ENCODE results near the gene PSMB3.

Gene PSMB3

DNA sequence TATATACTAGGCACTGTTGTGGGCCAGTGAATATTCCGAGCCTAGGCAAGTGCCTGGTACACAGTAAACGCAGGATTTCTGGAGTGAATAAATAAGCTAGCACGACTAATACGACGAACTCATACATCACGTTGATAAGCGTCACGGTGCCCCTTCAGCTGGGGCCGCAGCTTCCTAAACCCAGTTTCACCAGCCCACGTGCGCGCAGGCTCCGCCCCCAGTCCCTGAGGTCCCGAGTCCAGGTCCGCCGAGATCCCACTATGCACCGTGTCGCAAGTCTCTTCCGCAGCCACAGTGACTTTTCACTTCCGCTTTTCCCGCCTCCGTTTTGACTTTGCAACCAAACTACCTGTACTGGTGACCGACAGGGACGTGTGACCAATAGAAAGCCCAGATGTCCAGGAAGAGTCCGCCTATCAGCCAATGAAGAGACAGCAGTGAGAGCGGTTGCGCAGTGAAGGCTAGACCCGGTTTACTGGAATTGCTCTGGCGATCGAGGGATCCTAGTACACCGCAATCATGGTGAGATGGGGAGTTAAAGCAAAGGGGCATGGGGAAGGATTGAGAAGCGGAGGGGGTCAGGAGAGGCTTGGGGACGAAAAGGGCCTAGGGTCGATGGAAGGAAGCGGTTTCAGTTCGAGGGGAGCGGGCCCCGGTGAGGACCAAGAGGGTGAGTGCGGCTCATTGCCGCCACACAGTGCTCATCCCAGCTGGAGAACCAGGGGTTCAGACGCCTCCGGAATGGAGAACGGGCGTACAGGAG, at the start of gene PSMB3:
Gene PSMB3, plus strand, starts transcription at position 434 of the 763 bp plus-strand sequence. Its CDS starts 86 bp downstream, at position 520.
- DNase-seq: peak; percentile 100

DNA sequence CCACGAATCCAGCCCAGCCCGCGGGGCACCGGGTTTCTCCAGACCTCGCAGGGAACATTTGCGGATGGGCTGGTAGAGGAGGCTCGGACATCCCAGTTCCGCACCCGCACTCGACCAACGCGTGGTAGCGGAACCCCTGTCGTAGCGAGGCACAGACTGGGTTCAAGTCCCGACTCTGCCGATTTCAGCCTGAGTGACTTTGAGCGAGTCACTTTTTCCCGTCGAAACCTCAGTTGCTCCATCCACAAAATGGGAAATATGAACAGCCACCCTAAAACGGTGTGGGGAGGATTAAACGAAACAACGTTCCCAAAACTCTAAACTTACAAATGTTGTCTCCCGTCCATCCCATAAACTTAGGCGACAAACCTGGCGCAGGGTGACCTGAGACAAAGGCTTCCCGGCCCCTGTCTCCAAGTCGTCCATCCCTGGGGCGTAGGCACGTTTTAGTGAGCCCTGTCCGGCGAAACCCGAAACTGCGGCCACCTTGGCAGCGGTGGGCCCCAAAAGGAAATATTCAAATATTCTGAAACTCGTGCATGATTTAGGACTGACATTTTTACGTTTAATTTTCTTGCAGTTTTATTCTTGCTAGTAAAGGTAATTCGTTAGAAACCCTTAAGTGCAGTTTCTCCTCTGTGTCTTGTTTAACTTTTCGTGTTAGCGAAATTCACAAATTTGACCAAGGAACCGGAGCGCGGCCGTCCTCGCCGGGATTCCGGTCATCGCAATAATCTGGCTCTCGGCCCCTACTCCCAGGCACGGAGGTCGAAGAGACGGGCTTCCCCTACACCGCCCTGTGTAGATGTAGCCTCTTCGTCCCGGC, 49.4 kb upstream of the PSMB3 start:
- peak; percentile 43 for DNase-seq

DNA sequence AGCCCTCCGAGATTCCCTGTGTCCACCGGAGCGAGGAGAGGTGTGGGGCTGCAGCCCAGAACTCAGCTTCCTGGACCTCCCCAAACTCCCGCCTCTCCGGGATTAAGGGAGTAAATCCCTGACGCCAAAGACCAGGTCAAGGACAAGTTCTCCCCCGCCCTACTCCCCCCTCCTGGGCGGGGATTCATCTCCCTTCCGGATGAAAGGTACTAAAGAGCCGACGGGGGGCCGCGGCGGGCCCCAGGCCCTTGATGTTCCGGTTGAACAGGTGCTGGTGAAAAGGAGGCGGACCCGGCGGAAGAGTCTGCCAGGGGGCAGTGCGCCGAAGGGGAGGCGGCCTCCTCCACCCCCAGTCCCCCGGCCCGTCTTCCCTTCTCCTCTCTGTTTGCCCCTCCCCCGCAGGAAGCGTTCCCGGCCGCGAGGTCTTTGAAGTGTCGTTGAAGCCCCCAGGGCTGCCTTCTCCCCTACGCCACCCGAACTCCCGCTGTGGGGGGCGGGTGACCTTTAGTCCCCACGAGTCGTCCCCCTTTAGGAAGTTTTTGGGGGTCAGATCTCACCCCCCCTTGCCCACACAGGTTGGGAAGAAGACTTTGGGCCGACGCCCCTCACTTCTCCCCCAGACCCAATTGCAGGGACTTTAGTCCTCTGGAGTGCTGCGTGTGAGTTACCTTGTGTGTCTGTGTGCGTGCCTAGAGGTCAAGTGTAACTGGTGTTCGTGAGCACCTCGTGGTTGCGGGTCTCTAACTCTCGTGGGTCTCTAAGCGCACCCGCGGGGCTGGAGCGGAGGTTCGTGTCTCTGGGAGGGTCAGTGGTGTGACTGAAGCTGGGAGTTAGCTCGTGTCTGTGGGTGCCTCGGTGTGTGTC, 48.6 kb upstream of the PSMB3 start:
- DNase-seq: peak; percentile 29

DNA sequence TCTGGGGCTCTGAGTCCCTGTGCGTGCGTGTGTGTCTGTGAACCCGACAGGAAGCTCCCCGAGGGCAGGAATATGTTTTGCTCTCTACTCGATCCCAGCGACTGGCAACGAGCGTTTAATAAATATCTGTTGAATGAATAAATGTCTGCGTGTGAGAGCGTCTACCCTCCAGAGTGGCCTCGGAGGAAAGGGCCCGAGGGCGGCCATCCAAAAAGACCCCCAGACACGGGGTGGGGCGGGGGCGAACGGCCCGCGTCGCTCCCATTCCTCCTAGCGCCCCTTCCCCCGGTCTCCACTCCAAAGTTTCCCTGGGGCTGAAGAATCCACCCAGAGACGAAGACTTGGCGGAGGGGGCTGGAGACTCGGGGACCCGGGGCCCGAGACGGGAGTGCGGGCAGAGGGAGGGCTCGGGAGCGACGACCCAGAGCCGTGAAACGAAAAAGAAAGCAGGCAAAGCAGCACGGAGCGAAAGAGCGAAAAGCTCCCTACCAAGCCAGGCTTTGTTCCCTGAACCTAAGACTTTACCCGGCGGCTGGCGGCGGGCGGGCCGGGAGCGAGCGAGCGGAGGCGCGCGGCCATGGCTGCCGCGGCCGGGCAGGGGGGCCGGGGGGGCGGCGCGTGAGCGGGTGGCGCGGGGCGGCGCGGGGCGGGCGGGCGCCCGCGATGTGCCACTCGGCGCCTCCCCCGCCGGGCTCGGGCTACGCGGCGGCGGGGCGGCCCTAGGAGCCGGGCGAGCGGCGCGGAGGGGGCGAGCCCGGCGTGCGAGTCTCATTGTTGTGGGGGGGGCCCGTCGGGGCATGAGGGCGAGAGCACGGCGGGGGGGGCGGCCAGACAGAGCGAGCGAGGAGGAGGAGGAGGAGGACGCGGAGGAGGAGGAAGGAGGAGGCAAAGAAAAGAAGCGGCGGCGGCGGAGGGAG, 47.7 kb upstream of the PSMB3 start, which contains the start of gene MLLT6:
Gene MLLT6, plus strand, starts transcription at position 668 of the 917 bp plus-strand sequence. CDS start 360 bp downstream, outside the sequence.
- peak; percentile 49 for DNase-seq

DNA sequence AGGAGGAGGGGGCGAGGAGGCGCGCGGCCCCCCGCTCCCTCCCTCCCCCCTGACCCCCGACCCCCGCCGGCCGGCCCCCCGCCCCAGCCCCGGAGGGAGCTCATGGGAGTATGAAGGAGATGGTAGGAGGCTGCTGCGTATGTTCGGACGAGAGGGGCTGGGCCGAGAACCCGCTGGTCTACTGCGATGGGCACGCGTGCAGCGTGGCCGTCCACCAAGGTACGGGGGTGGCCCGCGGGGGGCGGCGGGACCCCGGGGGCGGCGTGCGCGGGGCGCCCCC, 47.1 kb upstream of the PSMB3 start:
- DNase-seq: no peak

DNA sequence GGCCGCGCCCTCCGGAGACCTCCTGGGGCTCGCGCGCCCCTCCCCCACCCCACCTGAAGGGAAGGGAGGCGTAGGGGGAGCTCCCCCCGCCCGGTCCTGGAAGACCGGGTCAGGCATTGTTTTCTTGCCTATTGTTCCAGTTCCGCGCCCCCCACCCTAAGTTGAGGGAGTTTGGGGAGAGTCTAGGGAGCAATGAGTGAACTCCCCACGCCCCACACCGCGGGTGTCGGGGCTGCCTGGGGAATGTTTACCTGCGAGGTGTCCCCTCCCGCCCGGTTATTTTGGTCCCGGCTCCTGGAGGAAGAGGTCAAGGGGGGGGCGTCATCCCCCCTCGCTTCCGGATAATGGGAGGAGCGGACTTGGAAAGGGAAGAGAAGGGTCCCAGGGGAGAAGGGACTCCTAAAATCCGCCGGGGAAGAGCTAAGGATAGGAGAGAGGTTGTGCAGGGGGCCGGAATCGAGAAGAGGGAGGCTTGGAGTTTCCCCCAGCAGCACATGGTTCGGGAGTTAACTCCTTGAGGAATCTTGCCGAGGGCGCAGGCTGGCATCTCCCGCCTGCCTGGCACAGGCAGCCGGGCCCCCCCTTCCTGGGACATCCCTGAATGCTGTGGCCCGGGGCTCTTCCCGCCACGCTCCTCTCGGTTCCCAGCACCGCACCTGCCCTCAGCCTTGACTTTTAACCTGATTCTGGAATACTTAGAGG, 46.6 kb upstream of the PSMB3 start:
- DNase-seq: no peak

DNA sequence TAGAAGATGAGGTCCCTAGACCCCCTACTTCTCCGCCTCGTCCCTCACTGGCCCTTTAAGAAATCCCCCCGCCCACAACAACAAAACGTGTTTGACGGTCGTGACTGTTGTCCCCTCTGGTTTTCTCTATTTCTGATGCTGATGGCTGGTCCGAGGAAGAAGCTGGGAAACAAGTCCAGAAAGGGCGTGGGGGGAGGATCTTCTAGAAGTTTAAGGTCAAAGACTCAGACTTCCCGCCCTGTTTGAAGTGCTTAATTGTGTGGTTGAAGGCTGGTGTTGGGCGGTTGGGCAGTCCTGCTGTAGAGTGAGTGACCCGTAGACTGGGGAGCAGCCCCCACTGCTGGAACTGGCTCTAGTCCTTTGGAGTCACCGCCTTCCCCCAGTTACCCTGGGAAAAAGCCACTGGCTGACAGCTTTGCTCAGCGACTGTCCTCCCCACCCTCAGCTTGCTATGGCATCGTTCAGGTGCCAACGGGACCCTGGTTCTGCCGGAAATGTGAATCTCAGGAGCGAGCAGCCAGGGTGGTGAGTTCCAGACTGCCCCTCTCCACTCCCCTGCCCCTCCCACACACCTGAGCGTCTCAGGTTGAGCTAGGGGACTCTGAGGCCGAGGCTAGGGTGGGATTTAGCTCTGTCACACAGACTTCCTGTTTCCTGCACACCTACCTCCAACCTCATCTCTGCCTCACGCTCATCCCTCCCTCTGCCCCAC, 45.9 kb upstream of the PSMB3 start:
- DNase-seq: no peak

DNA sequence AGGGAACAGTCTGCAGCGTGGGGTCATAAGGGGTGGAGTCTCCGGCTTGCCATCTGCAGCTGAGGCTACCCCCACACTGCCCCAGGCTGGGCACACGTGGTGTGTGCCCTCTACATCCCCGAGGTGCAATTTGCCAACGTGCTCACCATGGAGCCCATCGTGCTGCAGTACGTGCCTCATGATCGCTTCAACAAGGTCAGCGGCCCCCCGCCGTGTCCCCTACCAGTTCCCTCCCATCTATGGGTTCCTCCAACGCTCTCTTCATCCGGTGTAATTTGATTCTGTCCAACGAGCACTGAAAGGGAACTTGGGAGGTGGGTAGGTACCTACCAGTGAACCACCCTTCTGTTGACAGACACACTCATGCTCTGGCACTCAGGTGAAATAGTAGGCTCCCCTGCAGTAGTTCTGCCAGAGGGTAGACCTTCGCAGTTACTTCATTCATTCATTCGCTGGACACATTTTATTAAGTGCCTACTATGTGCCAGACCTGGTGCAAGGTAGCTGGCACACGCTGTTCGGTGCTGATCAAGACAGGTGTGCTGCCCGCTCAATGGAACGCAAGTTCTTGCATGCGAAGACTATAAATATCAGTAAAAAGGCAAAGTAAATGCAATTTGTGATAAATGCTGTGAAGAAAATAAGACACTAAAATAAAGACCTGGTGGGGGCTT, 44.7 kb upstream of the PSMB3 start:
- DNase-seq: no peak

DNA sequence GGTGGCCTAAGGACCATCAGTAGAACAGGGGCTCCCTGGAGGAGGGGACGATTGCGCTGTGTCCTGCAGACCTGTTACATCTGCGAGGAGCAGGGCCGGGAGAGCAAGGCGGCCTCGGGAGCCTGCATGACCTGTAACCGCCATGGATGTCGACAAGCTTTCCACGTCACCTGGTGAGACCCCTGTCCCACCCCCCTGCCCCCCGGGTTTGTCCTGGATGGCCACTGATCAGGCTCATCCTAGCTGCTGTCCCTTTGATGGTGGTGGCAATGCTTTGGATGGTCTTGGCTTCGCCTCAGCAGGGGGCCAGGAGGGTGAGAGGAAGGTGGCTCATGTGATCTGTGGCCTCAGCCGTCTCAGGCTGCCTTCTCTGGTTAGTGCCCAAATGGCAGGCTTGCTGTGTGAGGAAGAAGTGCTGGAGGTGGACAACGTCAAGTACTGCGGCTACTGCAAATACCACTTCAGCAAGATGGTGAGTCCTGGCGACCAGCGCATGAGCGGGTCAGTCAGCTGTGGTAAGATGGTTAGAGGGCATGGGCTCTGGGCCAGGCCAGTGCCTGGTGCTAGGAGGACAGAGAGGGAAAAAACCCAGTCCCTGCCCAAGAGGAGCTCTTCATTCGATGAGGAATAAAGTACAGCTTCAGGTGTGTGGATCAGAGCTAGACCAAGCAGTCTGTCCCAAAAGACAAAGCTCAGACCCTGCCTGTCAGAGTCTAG, 43.3 kb upstream of the PSMB3 start:
- no peak for DNase-seq

DNA sequence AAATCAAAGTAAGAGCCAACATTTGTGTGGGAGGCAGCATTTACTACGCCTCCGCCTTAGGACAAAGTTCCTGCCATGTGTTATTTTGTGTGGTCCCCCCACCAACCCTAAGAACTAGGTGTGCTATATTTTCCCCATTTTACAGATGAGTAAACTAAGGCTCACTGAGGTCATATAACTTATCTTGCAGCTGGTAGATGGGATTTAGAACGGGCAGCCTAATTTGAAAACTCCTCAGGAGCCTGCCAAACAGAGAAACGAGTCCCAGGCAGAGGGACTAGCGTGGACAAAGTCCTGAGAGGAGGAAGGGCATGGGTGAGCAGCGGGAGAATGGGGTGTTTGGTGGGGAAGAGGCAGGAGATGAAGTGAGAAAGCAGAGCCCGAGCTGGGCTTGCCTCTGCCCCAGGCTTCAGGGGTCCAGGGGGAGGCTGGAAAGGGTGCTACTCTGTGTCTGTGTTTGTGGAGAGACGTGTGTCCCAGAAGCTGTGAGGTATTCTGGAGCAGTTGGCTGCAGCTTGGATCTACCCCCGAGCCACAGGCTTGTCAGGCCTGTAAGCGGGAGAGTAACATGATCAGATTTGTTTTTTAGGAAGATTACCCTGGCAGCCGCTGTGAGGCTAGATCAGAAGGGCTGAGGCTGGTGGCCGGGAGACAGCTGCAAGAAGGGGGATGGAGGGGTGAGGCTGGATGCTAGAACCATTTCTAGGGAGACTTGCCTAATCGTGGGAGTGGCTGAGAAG, 42.5 kb upstream of the PSMB3 start:
- DNase-seq: no peak

DNA sequence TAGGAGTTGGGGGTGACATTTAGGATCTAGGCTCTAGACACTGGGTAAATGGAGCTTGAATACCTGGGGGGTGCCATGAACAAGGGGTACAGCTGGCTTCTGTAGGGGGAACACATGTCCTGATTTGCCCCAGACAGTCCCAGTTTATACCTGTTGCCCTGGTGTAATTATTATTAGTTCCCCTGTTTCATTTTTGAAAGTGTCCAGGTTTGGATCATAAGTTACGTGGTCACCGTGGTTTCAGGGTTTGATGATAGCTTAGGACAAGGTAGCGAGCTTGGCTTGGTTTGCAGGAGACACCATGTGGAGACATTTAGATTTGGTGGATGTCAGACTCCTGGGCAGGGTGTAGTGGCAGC, 42.0 kb upstream of the PSMB3 start:
- no peak for DNase-seq

DNA sequence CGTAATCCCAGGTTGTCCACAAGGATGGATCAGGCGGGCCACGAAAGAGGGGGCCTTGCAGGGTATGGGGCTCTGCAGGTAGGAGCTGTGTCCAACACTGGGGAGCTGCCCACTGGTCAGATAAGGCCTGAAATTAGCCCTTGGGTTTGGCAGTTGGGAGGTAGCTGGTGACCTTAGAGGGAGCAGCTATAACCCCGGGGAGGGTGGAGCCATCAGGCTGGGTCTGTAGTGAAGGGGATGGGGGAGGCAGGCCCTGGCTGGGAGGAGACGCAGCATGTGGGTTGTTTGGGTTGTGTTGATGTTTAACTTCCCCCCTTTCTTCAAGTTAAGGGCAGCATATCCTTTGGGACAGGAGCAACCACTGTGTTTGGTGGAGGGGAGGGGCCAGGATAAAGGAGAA, 41.6 kb upstream of the PSMB3 start:
- no peak for DNase-seq

DNA sequence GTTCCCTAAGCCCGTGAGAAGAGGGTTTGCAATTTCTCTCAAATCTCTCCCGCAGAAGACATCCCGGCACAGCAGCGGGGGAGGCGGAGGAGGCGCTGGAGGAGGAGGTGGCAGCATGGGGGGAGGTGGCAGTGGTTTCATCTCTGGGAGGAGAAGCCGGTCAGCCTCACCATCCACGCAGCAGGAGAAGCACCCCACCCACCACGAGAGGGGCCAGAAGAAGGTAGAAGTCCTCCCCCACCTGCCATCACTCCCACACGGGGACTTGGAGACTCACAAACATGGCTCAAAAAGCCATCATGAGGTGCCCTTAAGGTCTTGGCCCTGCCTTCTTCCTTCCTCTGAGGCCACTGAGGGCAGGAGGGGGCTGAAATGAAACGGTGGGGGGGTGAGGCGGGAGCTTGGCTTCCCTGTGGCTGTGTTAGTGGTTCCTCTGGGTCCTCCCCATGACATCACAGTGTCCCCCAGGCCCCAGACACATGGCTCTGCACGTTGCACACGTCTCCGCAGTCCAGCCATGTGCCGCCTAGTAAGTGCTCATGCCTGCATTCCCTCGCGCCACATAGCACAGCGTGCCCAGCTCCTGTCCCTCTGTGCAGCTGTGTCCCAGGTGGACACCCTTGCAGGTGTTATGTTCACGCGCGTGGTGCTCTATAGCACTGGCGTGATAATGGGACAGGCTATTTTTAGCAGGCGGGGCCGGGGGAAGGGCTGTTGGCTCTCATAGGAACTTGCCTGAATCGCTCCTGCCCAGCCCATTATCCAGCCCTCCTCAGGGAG, 40.6 kb upstream of the PSMB3 start:
- peak; percentile 16 for DNase-seq

DNA sequence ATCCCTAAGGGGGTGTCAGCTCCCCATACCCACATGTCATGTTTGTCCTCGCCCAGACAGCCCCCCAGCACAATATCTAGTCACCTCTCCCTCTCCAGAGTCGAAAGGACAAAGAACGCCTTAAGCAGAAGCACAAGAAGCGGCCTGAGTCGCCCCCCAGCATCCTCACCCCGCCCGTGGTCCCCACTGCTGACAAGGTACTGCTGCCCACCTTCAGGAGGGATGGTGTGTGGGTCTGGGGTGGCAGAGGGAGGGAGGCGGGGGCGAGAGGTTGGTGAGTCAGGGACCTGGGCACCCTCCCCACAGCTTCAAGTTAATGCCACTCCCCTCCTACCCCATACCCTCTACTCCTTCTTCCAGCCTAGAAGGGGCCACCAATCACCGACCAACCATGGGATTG, 39.9 kb upstream of the PSMB3 start:
- DNase-seq: no peak

DNA sequence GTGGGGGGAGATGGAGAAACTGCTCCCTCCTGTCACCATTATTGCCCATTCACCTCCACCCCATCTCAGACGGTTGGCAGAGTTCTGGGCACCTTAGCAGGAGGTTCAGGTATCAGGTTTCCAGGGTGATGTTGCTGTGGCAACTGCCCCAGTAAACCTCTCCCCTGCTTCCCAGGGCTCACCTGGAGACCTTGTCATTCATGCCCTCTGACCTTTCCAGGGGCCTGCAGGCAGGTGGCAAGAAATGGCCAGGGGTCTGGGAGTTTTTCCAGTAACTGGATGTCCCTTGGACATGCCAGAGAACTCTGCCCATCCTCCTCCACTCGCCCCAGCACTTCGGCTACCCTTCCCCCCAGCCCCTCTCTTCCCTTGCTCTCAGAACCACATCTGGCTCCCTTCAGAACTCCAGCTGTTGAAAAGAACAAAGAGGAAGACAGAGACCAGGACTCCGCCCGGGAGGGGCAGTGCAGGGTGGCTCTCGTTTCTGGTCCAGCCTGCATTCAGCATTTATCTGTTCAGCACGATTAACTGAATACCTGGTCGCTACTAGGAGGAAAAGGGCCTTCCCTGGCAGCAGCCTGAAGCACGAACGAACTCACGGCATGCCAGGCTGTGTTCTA, 39.0 kb upstream of the PSMB3 start:
- DNase-seq: no peak

DNA sequence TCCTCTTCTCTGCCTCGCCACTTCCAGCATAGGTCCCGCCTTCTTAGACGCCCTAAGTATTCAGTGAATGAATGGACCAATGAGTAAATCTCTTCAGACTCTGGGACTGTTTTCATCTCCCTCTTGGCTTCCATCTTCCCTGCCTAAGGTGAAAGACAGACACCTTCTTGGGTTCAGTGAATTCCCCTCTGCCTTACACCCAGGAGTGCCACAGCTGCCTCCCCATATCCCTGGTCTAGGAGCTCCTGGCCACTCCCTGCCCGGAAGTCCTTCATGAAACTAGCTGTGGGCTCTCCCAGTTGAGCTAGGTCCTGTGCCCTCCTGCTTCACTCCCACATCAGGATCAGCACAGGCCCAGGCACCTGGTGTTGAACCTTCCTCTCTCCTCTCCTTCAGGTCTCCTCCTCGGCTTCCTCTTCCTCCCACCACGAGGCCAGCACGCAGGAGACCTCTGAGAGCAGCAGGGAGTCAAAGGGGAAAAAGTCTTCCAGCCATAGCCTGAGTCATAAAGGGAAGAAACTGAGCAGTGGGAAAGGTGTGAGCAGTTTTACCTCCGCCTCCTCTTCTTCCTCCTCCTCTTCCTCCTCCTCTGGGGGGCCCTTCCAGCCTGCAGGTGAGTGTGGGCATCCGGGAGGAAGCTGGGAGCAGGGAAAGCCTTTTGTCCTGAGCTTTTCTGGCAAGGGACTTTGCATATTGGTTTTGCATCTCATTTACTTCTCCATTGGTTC, 37.2 kb upstream of the PSMB3 start:
- DNase-seq: no peak
